Measurements from ENCODE around the gene CLIC3.

DNA sequence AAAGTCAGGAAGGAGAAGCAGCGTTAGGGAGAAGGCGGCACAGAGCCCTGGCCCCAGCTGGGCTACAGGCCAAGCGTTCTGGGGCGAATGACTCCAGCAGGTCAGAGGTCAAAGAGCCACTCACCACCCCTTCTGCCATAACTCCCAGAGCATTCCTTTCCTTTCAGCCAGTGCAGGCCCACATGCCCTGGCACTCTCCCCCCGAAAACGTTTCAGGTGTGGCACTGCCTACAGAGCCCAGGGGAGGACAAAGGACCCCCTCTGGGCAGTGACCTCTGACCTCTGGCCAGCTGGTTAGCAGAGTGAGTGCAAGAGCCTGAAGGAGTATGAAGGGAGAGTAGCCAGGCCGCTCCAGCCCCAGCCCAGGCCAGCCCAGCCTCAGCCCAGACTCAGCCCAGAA, 26.8 kb upstream of the CLIC3 start:
- TF ChIP-seq, protein P1, sequence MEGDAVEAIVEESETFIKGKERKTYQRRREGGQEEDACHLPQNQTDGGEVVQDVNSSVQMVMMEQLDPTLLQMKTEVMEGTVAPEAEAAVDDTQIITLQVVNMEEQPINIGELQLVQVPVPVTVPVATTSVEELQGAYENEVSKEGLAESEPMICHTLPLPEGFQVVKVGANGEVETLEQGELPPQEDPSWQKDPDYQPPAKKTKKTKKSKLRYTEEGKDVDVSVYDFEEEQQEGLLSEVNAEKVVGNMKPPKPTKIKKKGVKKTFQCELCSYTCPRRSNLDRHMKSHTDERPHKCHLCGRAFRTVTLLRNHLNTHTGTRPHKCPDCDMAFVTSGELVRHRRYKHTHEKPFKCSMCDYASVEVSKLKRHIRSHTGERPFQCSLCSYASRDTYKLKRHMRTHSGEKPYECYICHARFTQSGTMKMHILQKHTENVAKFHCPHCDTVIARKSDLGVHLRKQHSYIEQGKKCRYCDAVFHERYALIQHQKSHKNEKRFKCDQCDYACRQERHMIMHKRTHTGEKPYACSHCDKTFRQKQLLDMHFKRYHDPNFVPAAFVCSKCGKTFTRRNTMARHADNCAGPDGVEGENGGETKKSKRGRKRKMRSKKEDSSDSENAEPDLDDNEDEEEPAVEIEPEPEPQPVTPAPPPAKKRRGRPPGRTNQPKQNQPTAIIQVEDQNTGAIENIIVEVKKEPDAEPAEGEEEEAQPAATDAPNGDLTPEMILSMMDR (IDR thresholded peaks at IDR 0.05), result no peak
- TF ChIP-seq POLR2AphosphoS2 (conservative IDR thresholded peaks at IDR 0.05; ENCODE audit: low read length), result no peak
- TF ChIP-seq RARB (CRISPR knock-in tag; IDR thresholded peaks at IDR 0.05), result no peak
- TF ChIP-seq SREBF2 (IDR thresholded peaks at IDR 0.05), result no peak
- TF ChIP-seq, protein P2, sequence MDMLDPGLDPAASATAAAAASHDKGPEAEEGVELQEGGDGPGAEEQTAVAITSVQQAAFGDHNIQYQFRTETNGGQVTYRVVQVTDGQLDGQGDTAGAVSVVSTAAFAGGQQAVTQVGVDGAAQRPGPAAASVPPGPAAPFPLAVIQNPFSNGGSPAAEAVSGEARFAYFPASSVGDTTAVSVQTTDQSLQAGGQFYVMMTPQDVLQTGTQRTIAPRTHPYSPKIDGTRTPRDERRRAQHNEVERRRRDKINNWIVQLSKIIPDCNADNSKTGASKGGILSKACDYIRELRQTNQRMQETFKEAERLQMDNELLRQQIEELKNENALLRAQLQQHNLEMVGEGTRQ (IDR thresholded peaks at IDR 0.05), result no peak
- TF ChIP-seq POLR2A (IDR thresholded peaks at IDR 0.05; ENCODE audit: low read length), result no peak
- TF ChIP-seq, protein P3, sequence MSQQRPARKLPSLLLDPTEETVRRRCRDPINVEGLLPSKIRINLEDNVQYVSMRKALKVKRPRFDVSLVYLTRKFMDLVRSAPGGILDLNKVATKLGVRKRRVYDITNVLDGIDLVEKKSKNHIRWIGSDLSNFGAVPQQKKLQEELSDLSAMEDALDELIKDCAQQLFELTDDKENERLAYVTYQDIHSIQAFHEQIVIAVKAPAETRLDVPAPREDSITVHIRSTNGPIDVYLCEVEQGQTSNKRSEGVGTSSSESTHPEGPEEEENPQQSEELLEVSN (IDR thresholded peaks at IDR 0.05; ENCODE audit: borderline replicate concordance, low read depth), result no peak
- no peak for TF ChIP-seq MYC (IDR thresholded peaks at IDR 0.05; ENCODE audit: borderline replicate concordance, low read length)
- no peak for TF ChIP-seq RCOR1 (IDR thresholded peaks at IDR 0.05; ENCODE audit: low read depth, low read length)
- no peak for TF ChIP-seq KDM1A (IDR thresholded peaks at IDR 0.05; ENCODE audit: low read depth)
